HG03135 (cell line): Measurements from ENCODE around the gene AUTS2.

Experiments used
- ATAC-seq: cut with Tn5 transposase; IDR thresholded peaks from one replicate; pipeline ENCODE4 v1.9.1; 2021; ENCODE audit warnings: mild to moderate bottlenecking, moderate library complexity; ENCODE audit not compliant: unreplicated experiment

The AUTS2 gene

GRCh38 chr7:69837387-69838068 is 239.3 kb downstream of the AUTS2 start:
- ATAC-seq, result no peak

- no peak for ATAC-seq
These were observed 241.5 kb downstream of the AUTS2 start for GRCh38 chr7:69839782-69840181.

- no peak for ATAC-seq
These were observed 242.0 kb downstream of the AUTS2 start for GRCh38 chr7:69840248-69840647.

- no peak for ATAC-seq
These were observed 245.4 kb downstream of the AUTS2 start for GRCh38 chr7:69843653-69844052.

GRCh38 chr7:69844264-69844868 is 246.1 kb downstream of the AUTS2 start:
- ATAC-seq, result no peak

GRCh38 chr7:69845721-69846495 is 247.6 kb downstream of the AUTS2 start:
- no peak for ATAC-seq

GRCh38 chr7:69847921-69848612 is 249.8 kb downstream of the AUTS2 start:
- ATAC-seq, result no peak

- ATAC-seq, result no peak
These were observed 251.0 kb downstream of the AUTS2 start for GRCh38 chr7:69849268-69849667.

- no peak for ATAC-seq
These were observed 258.7 kb downstream of the AUTS2 start for GRCh38 chr7:69857014-69857413.

- ATAC-seq, result no peak
These were observed 260.2 kb downstream of the AUTS2 start for GRCh38 chr7:69858471-69858870.

GRCh38 chr7:69859342-69859741 is 261.1 kb downstream of the AUTS2 start:
- no peak for ATAC-seq

GRCh38 chr7:69860486-69860885 is 262.2 kb downstream of the AUTS2 start:
- no peak for ATAC-seq

GRCh38 chr7:69860941-69861622 is 262.8 kb downstream of the AUTS2 start:
- no peak for ATAC-seq

GRCh38 chr7:69862413-69863064 is 264.3 kb downstream of the AUTS2 start:
- ATAC-seq, result no peak

- ATAC-seq, result no peak
These were observed 266.0 kb downstream of the AUTS2 start for GRCh38 chr7:69864274-69864673.

GRCh38 chr7:69864822-69865221 is 266.5 kb downstream of the AUTS2 start:
- no peak for ATAC-seq

GRCh38 chr7:69868921-69869320 is 270.6 kb downstream of the AUTS2 start:
- ATAC-seq, result no peak

- ATAC-seq, result no peak
These were observed 273.1 kb downstream of the AUTS2 start for GRCh38 chr7:69871213-69871885.

- no peak for ATAC-seq
These were observed 273.8 kb downstream of the AUTS2 start for GRCh38 chr7:69871886-69872569.
